GM13977 (cell line): Measurements from ENCODE around the gene GRIN3B.

Source experiments
- DNase-seq: peaks from one replicate; pipeline ENCODE4 v3.0.0; 2012; ENCODE audit warnings: low spot score
- CTCF ChIP-seq: IDR thresholded peaks from 2 replicates; pipeline ENCODE4 v1.5.1; 2012; ENCODE audit warnings: mild to moderate bottlenecking, control low read depth; ENCODE audit not compliant: insufficient read depth; ENCODE audit errors: extremely low read depth, missing control alignments
- in situ Hi-C: fragments of 300-500 bp; cut with MboI; formaldehyde crosslinking; loops from one replicate; pipeline ENCODE4 v1.12.0; 2022; ENCODE audit warnings: low sequenced_read_pairs, low pct_unique_long_range_greater_than_20kb, mixed read lengths, inconsistent platforms; ENCODE audit not compliant: unreplicated experiment

Gene GRIN3B

GRCh38 chr19:1002600-1002999 is 2.4 kb downstream of the GRIN3B start:
- no peak for DNase-seq
- in situ Hi-C loops, result no loop called here
- no peak for TF ChIP-seq CTCF

GRCh38 chr19:1003283-1003682 is 3.1 kb downstream of the GRIN3B start:
- in situ Hi-C loops, result no loop called here
- TF ChIP-seq CTCF, result no peak
- no peak for DNase-seq

- TF ChIP-seq CTCF, result no peak
- DNase-seq, result no peak
Observed at GRCh38 chr19:1004204-1004802, 4.1 kb downstream of the GRIN3B start.

GRCh38 chr19:1004803-1005664 is 4.8 kb downstream of the GRIN3B start:
- no peak for DNase-seq
- no peak for TF ChIP-seq CTCF
- in situ Hi-C loops, result no loop called here

More at GRCh38 chr19:1004204-1004802, 4.1 kb downstream of the GRIN3B start:
- in situ Hi-C loops, result no loop called here

GRCh38 chr19:1006711-1007398 is 6.6 kb downstream of the GRIN3B start:
- no peak for TF ChIP-seq CTCF
- DNase-seq, result no peak
- in situ Hi-C loops, result no loop called here

- in situ Hi-C loops, result no loop called here
- TF ChIP-seq CTCF, result no peak
- DNase-seq, result no peak
Observed at GRCh38 chr19:1007399-1008251, 7.4 kb downstream of the GRIN3B start.
